ENCODE data around the gene CPM. TPM values are rescaled to one million over a fixed set of nuclear protein-coding genes. Genes with fewer than 3 reads are reported as not detected.

CPM gene
- polyA plus RNA-seq, 2 of the 4 experiments (the other 2 are of a cell fraction), result 3.7 to 6.8 TPM

DNA sequence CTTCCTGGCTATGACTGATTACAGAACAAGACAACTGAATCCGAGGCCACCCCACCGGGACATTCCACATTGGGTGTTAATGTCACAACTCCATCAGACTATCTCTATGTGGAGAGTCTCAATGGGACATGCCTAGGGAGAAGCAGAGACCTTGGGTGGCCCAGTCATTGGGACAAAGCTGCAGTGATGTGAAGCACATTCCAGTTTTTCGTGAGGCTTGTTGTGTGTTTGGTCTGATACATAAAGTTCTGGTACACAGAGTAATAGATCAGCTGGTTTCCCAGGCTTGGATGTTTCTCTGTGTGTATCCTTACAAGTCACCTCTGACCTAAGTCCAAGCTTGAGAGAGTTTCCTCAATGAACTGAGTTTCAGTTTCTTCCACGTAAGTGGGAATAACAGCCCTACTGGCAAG is 42.3 kb downstream of the CPM start (continued):
- TF ChIP-seq NR3C1 (IDR thresholded peaks at IDR 0.05), result no peak
- TF ChIP-seq TP53 (CRISPR knock-in tag; IDR thresholded peaks at IDR 0.05), result no peak
- no peak for TF ChIP-seq JUN (IDR thresholded peaks at IDR 0.05)
- TF ChIP-seq ZSCAN20 (CRISPR knock-in tag; IDR thresholded peaks at IDR 0.05), result no peak
- no peak for TF ChIP-seq ESRRA (IDR thresholded peaks at IDR 0.05; ENCODE audit: borderline replicate concordance, low read length)
- no peak for TF ChIP-seq POLR2A (IDR thresholded peaks at IDR 0.05; ENCODE audit: low read length)

DNA sequence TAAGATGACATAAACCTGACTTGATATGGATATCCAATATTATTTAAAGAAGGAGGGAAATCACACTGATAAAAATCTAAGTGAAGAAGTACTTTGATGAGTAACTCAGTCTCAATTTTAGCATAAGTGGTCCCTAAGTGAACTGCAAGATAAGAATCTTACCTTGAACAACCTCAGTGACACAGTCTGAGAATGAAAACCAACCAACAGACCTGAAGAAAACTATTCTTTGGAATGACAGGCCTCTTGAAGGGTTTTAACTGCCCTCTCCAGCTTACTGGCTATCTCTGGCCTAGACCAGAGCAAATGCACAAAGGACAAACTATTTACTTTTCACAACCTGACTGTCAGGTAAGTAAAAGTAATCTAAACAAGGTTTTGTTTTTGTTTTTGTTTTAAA is 44.7 kb downstream of the CPM start:
- H3K27ac ChIP-seq, result no peak overlapping the region
- no peak for FAIRE-seq
- no peak overlapping the region for H3K4me2 ChIP-seq
- H3K9me3 ChIP-seq, result no peaks in the 10 kb centered on the region
- no peak for DNase-seq (ENCODE audit: low read depth in 1 of 2, low spot score in 1 of 2)
- H3K4me3 ChIP-seq, result no peak overlapping the region
- TF ChIP-seq HEYL (CRISPR knock-in tag; IDR thresholded peaks at IDR 0.05), result no peak
- no peak for TF ChIP-seq RAD21 (conservative IDR thresholded peaks at IDR 0.05 in 1 of 2, IDR thresholded peaks at IDR 0.05 in 1 of 2)
- TF ChIP-seq NR3C1 (IDR thresholded peaks at IDR 0.05), result no peak
- no peak for TF ChIP-seq JUN (IDR thresholded peaks at IDR 0.05)
- TF ChIP-seq RNF2 (IDR thresholded peaks at IDR 0.05; ENCODE audit: borderline replicate concordance, low read depth), result no peak
- TF ChIP-seq, protein P1, sequence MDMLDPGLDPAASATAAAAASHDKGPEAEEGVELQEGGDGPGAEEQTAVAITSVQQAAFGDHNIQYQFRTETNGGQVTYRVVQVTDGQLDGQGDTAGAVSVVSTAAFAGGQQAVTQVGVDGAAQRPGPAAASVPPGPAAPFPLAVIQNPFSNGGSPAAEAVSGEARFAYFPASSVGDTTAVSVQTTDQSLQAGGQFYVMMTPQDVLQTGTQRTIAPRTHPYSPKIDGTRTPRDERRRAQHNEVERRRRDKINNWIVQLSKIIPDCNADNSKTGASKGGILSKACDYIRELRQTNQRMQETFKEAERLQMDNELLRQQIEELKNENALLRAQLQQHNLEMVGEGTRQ (IDR thresholded peaks at IDR 0.05), result no peak
- no peak for TF ChIP-seq HOXB13 (CRISPR knock-in tag; IDR thresholded peaks at IDR 0.05; ENCODE audit: low read depth)
- no peak for TF ChIP-seq EHF (CRISPR knock-in tag; IDR thresholded peaks at IDR 0.05)
- TF ChIP-seq, protein P2, sequence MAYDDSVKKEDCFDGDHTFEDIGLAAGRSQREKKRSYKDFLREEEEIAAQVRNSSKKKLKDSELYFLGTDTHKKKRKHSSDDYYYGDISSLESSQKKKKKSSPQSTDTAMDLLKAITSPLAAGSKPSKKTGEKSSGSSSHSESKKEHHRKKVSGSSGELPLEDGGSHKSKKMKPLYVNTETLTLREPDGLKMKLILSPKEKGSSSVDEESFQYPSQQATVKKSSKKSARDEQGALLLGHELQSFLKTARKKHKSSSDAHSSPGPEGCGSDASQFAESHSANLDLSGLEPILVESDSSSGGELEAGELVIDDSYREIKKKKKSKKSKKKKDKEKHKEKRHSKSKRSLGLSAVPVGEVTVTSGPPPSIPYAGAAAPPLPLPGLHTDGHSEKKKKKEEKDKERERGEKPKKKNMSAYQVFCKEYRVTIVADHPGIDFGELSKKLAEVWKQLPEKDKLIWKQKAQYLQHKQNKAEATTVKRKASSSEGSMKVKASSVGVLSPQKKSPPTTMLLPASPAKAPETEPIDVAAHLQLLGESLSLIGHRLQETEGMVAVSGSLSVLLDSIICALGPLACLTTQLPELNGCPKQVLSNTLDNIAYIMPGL (CRISPR knock-in tag; IDR thresholded peaks at IDR 0.05; ENCODE audit: borderline replicate concordance), result no peak
- TF ChIP-seq PHF8 (IDR thresholded peaks at IDR 0.05; ENCODE audit: borderline replicate concordance, low read depth), result no peak
- no peak for TF ChIP-seq ESRRA (IDR thresholded peaks at IDR 0.05; ENCODE audit: borderline replicate concordance, low read length)
- TF ChIP-seq, protein P3, sequence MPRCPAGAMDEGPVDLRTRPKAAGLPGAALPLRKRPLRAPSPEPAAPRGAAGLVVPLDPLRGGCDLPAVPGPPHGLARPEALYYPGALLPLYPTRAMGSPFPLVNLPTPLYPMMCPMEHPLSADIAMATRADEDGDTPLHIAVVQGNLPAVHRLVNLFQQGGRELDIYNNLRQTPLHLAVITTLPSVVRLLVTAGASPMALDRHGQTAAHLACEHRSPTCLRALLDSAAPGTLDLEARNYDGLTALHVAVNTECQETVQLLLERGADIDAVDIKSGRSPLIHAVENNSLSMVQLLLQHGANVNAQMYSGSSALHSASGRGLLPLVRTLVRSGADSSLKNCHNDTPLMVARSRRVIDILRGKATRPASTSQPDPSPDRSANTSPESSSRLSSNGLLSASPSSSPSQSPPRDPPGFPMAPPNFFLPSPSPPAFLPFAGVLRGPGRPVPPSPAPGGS (IDR thresholded peaks at IDR 0.05), result no peak
- TF ChIP-seq MAFK (IDR thresholded peaks at IDR 0.05; ENCODE audit: partially characterized antibody), result no peak
- no peak for TF ChIP-seq GATA3 (IDR thresholded peaks at IDR 0.05; ENCODE audit: borderline replicate concordance)
- TF ChIP-seq MYC (IDR thresholded peaks at IDR 0.05; ENCODE audit: borderline replicate concordance, low read length), result no peak
- no peak for ATAC-seq
- CTCF ChIA-PET, result interaction anchor here (1.2 kb wide), 1 partner anchor 55 kb away, joined by 4 read pairs; no protein-coding TSS in a partner anchor
- no peaks in the 10 kb centered on the region for H3K4me1 ChIP-seq
- POLR2A ChIA-PET, result no interaction called here

DNA sequence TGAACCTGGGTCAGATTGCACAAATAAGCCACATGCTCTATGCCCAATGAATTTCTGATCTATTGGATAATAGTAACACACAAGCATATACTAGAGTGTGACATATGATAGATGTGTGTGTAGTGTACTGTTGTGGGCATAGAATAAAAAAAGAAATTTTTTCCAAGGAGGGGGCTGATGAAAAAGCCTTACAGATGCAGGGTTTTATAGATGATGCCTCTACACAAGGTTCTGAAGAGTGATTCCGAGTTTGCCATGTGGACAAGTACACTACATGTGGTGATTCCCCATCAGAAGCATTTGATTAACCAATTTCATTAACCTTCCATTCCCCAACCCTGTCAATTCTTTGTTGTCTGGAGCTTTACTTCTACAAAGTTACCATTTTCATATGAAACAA is 45.3 kb downstream of the CPM start:
- CTCF ChIA-PET, result interaction anchor here (1.4 kb wide), 1 partner anchor 269 kb away, joined by 3 read pairs; no protein-coding TSS in a partner anchor
- 58% methylated on average over 1 of the region's 1 CpG for WGBS (ENCODE audit: missing lambda C conversion rate)
- FAIRE-seq (no peak), DNase-seq (ENCODE audit: low read depth in 1 of 2, low spot score in 1 of 2) (no peak), ATAC-seq (no peak)
- H3K4me1 ChIP-seq, result no peaks in the 10 kb centered on the region
- H3K27ac ChIP-seq, result no peak overlapping the region
- H3K4me2 ChIP-seq, result no peak overlapping the region
- POLR2A ChIA-PET, result no interaction called here
- TF ChIP-seq EHF (CRISPR knock-in tag; IDR thresholded peaks at IDR 0.05) (no peak), ZSCAN20 (CRISPR knock-in tag; IDR thresholded peaks at IDR 0.05) (no peak), POLR2AphosphoS2 (conservative IDR thresholded peaks at IDR 0.05; ENCODE audit: low read length) (no peak), HOXA7 (CRISPR knock-in tag; IDR thresholded peaks at IDR 0.05) (no peak), FOXS1 (CRISPR knock-in tag; IDR thresholded peaks at IDR 0.05) (no peak), ZFP36 (IDR thresholded peaks at IDR 0.05; ENCODE audit: borderline replicate concordance, partially characterized antibody) (no peak), FOSB (CRISPR knock-in tag; IDR thresholded peaks at IDR 0.05) (no peak)
- TF ChIP-seq, protein P4, sequence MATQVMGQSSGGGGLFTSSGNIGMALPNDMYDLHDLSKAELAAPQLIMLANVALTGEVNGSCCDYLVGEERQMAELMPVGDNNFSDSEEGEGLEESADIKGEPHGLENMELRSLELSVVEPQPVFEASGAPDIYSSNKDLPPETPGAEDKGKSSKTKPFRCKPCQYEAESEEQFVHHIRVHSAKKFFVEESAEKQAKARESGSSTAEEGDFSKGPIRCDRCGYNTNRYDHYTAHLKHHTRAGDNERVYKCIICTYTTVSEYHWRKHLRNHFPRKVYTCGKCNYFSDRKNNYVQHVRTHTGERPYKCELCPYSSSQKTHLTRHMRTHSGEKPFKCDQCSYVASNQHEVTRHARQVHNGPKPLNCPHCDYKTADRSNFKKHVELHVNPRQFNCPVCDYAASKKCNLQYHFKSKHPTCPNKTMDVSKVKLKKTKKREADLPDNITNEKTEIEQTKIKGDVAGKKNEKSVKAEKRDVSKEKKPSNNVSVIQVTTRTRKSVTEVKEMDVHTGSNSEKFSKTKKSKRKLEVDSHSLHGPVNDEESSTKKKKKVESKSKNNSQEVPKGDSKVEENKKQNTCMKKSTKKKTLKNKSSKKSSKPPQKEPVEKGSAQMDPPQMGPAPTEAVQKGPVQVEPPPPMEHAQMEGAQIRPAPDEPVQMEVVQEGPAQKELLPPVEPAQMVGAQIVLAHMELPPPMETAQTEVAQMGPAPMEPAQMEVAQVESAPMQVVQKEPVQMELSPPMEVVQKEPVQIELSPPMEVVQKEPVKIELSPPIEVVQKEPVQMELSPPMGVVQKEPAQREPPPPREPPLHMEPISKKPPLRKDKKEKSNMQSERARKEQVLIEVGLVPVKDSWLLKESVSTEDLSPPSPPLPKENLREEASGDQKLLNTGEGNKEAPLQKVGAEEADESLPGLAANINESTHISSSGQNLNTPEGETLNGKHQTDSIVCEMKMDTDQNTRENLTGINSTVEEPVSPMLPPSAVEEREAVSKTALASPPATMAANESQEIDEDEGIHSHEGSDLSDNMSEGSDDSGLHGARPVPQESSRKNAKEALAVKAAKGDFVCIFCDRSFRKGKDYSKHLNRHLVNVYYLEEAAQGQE (IDR thresholded peaks at IDR 0.05), result no peak
- TF ChIP-seq, protein P5, sequence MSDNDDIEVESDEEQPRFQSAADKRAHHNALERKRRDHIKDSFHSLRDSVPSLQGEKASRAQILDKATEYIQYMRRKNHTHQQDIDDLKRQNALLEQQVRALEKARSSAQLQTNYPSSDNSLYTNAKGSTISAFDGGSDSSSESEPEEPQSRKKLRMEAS (IDR thresholded peaks at IDR 0.05), result no peak
- H3K9me3 ChIP-seq, result no peaks in the 10 kb centered on the region
- H3K4me3 ChIP-seq, result no peak overlapping the region

Data from A549 (cell line).